ENCODE measurements around the gene NARF. TPM values are rescaled to one million over a fixed set of nuclear protein-coding genes. Genes with fewer than 3 reads are reported as not detected.

NARF gene
- polyA plus RNA-seq, 1 of the 3 experiments (the other 2 are of a cell fraction) = 128 TPM

- H3K9me3 ChIP-seq = no peaks in the 10 kb centered on the region
- H3K4me1 ChIP-seq (ENCODE audit: control insufficient read depth in 1 of 2, insufficient read depth in 2 of 2, low read depth in 1 of 2, low read length in 1 of 2) = no peaks in the 10 kb centered on the region; a peak in 1 of 4 replicates
- no peak overlapping the region for H3K4me2 ChIP-seq
- ChIA-PET CTCF (interaction anchor here (0.8 to 2.3 kb wide), 3 partner anchors 9 to 17 kb away, joined by 3 to 6 read pairs (median 4); no protein-coding TSS in a partner anchor), POLR2A (interaction anchor here (0.8 to 1.0 kb wide), 2 partner anchors 9 to 23 kb away, joined by 3 read pairs; no protein-coding TSS in a partner anchor)
- no peaks in the 10 kb centered on the region for H3K27me3 ChIP-seq (ENCODE audit: insufficient read depth)
- WGBS (ENCODE audit: low lambda C conversion rate) = 97% methylated on average over 40 of the region's 43 CpGs
- H3K27ac ChIP-seq (ENCODE audit: low read depth in 2 of 2, low read length in 1 of 2) = no peak overlapping the region
- H4K20me1 ChIP-seq (ENCODE audit: insufficient read depth) = no peaks in the 10 kb centered on the region; the same call in 1 of the 2 replicates
- H3K4me3 ChIP-seq (ENCODE audit: low read depth in 2 of 2, low read length in 1 of 2) = no peak overlapping the region
- no peak overlapping the region for H2AFZ ChIP-seq (ENCODE audit: low read depth)
- no peak overlapping the region for H3K9ac ChIP-seq
- peaks cover 7% of the 10 kb centered on the region for H3F3A ChIP-seq (replicated peaks; ENCODE audit: insufficient read depth)
- H3K79me2 ChIP-seq (ENCODE audit: insufficient read depth) = no peaks in the 10 kb centered on the region
- peaks cover 0 to 9% of the 10 kb centered on the region in 2 experiments for H3K36me3 ChIP-seq (replicated peaks in 1 of 2; ENCODE audit: control insufficient read depth in 1 of 2, insufficient read depth in 2 of 2, low read length in 1 of 2)
- no peak for DNase-seq
- TF ChIP-seq RAD21 (IDR thresholded peaks at IDR 0.05; ENCODE audit: low read length) = no peak
- no peak for TF ChIP-seq ZBTB33 (IDR thresholded peaks at IDR 0.05; ENCODE audit: borderline replicate concordance, low read depth)
- TF ChIP-seq TAF1 (IDR thresholded peaks at IDR 0.05; ENCODE audit: borderline replicate concordance, low read depth, low read length) = no peak
- no peak for TF ChIP-seq EP300 (IDR thresholded peaks at IDR 0.05; ENCODE audit: borderline replicate concordance in 1 of 2, low read depth in 1 of 2, low read length in 1 of 2)
- no peak for TF ChIP-seq RXRA (IDR thresholded peaks at IDR 0.05; ENCODE audit: borderline replicate concordance, low read depth)
- no peak for TF ChIP-seq SIN3A (IDR thresholded peaks at IDR 0.05; ENCODE audit: borderline replicate concordance, low read depth, low read length)
- no peak for TF ChIP-seq TCF12 (IDR thresholded peaks at IDR 0.05)
- no peak for TF ChIP-seq SMC3 (IDR thresholded peaks at IDR 0.05; ENCODE audit: low read depth, low read length)
- TF ChIP-seq NRF1 (IDR thresholded peaks at IDR 0.05; ENCODE audit: low read depth, low read length) = no peak
- no peak for TF ChIP-seq MAX (IDR thresholded peaks at IDR 0.05; ENCODE audit: low read depth)
- no peak for TF ChIP-seq USF1 (IDR thresholded peaks at IDR 0.05; ENCODE audit: borderline replicate concordance, low read depth)
- no peak for TF ChIP-seq FOXJ3 (CRISPR knock-in tag; IDR thresholded peaks at IDR 0.05)
- no peak for TF ChIP-seq IRF3 (IDR thresholded peaks at IDR 0.05; ENCODE audit: low read depth, low read length)
- no peak for TF ChIP-seq MEF2A (IDR thresholded peaks at IDR 0.05; ENCODE audit: borderline replicate concordance, low read depth)
- TF ChIP-seq REST (IDR thresholded peaks at IDR 0.05; ENCODE audit: low read depth, low read length) = no peak
- no peak for TF ChIP-seq FOSL2 (IDR thresholded peaks at IDR 0.05; ENCODE audit: borderline replicate concordance, low read depth)
- no peak for TF ChIP-seq TEAD4 (IDR thresholded peaks at IDR 0.05; ENCODE audit: borderline replicate concordance, insufficient read depth)
- no peaks in the 10 kb centered on the region for H3K9me2 ChIP-seq
Observed at GRCh38 chr17:82435601-82436583, 22.6 kb upstream of the NARF start.
